PC-3 (cell line): ENCODE results near the gene ZMYM4. TPM values are rescaled to one million over a fixed set of nuclear protein-coding genes. Genes with fewer than 3 reads are reported as not detected.

Source experiments
- ATAC-seq: fragments of 200-7000 bp; cut with Tn5 transposase; 2 replicates; pipeline ENCODE4 v1.9.1; 2020; ENCODE audit warnings: mild to moderate bottlenecking, moderate library complexity
- BruUV-seq: library from RNA; stranded (reverse); fragments of 400-500 nt; replicated peaks from 2 replicates; lab custom pipeline; 2021; lab: Mats Ljungman, UMichigan
- CTCF ChIA-PET: fragments of 300-600 bp; sonication (Branson Sonifier 250); formaldehyde crosslinking; loops from one replicate; lab custom pipeline; 2022; ENCODE audit warnings: antibody characterized with exemption; lab: Charles Lee
- POLR2A ChIA-PET: fragments of 300-600 bp; sonication (Branson Sonifier 250); formaldehyde crosslinking; loops from one replicate; lab custom pipeline; 2022; ENCODE audit warnings: antibody characterized with exemption; ENCODE audit not compliant: unreplicated experiment; lab: Charles Lee
- DNase-seq: peaks from one replicate; pipeline ENCODE4 v3.0.0-alpha.2; 2015
- H2AFZ ChIP-seq: fragments of 300-600 bp; sonication (generic); 2 replicates; pipeline ENCODE4 v1.6.0; 2016; ENCODE audit warnings: antibody characterized with exemption, low read length
- H3F3A ChIP-seq: fragments of 300-600 bp; sonication (generic); one replicate; pipeline ENCODE4 v1.6.0; 2017; ENCODE audit warnings: antibody characterized with exemption, low read length, control low read depth, mild to moderate bottlenecking; ENCODE audit not compliant: unreplicated experiment
- H3K27ac ChIP-seq: fragments of 300-600 bp; sonication (generic); 2 replicates; pipeline ENCODE4 v1.5.1; 2016; ENCODE audit warnings: mild to moderate bottlenecking, low read length
- H3K27me3 ChIP-seq: fragments of 300-600 bp; sonication (generic); 2 replicates; pipeline ENCODE4 v1.6.1; 2016; ENCODE audit warnings: low read length, mixed read lengths
- H3K36me3 ChIP-seq: fragments of 300-600 bp; sonication (generic); 2 replicates; pipeline ENCODE4 v1.6.1; 2016; ENCODE audit warnings: low read depth, mixed run types, low read length, mixed read lengths
- H3K4me1 ChIP-seq: fragments of 300-600 bp; sonication (generic); 2 replicates; pipeline ENCODE4 v1.5.1; 2016; ENCODE audit warnings: low read length; ENCODE audit not compliant: insufficient read depth
- H3K4me2 ChIP-seq: fragments of 300-600 bp; sonication (generic); 2 replicates; pipeline ENCODE4 v1.6.0; 2016; ENCODE audit warnings: low read length
- H3K4me3 ChIP-seq: fragments of 300-600 bp; sonication (generic); 2 replicates; pipeline ENCODE4 v1.5.1; 2016; ENCODE audit warnings: mild to moderate bottlenecking, low read length, mixed read lengths
- H3K79me2 ChIP-seq: fragments of 300-600 bp; sonication (generic); 2 replicates; pipeline ENCODE4 v1.6.1; 2017; ENCODE audit warnings: low read length, mixed read lengths
- H3K9ac ChIP-seq: fragments of 300-600 bp; sonication (generic); 2 replicates; pipeline ENCODE4 v1.6.0; 2016; ENCODE audit warnings: mild to moderate bottlenecking, low read length
- H3K9me2 ChIP-seq: fragments of 300-600 bp; sonication (generic); replicated peaks from 2 replicates; pipeline ENCODE4 v1.6.1; 2016; ENCODE audit warnings: mixed run types, low read length, mixed read lengths
- H3K9me3 ChIP-seq: fragments of 300-600 bp; sonication (generic); 2 replicates; pipeline ENCODE4 v1.6.1; 2016; ENCODE audit warnings: low read length, mixed read lengths
- H4K20me1 ChIP-seq: fragments of 300-600 bp; sonication (generic); 2 replicates; pipeline ENCODE4 v1.6.1; 2016; ENCODE audit warnings: low read length, mixed read lengths
- EZH2 ChIP-seq: fragments of 300-600 bp; sonication (generic); IDR thresholded peaks from one replicate; pipeline ENCODE4 v1.6.1; 2017; ENCODE audit warnings: antibody characterized with exemption, mild to moderate bottlenecking, low read length; ENCODE audit not compliant: unreplicated experiment
- EZH2phosphoT487 ChIP-seq: fragments of 300-600 bp; sonication (generic); IDR thresholded peaks from 2 replicates; pipeline ENCODE4 v1.6.1; 2018; ENCODE audit warnings: mild to moderate bottlenecking, antibody characterized with exemption, low read length, borderline replicate concordance
- intact Hi-C: fragments of 100-400 bp; cut with micrococcal nuclease; formaldehyde crosslinking; loops from 2 replicates; pipeline ENCODE4 v1.9.0; 2023
- total RNA-seq: library from RNA; depleted of rRNA; stranded (reverse); fragments of >200 nt; gene quantifications from 2 replicates; pipeline ENCODE4 v1.2.3, GENCODE V29; 2014
- TF ChIP-seq, protein P1 (sequence below): fragments of 300-600 bp; sonication (generic); conservative IDR thresholded peaks from 2 replicates; pipeline ENCODE4 v1.5.1; 2017; ENCODE audit warnings: antibody characterized with exemption, low read depth, mild to moderate bottlenecking, low read length

ZMYM4 gene
- total RNA-seq, 1 experiment from 2014 or later, result 28.5 TPM

DNA sequence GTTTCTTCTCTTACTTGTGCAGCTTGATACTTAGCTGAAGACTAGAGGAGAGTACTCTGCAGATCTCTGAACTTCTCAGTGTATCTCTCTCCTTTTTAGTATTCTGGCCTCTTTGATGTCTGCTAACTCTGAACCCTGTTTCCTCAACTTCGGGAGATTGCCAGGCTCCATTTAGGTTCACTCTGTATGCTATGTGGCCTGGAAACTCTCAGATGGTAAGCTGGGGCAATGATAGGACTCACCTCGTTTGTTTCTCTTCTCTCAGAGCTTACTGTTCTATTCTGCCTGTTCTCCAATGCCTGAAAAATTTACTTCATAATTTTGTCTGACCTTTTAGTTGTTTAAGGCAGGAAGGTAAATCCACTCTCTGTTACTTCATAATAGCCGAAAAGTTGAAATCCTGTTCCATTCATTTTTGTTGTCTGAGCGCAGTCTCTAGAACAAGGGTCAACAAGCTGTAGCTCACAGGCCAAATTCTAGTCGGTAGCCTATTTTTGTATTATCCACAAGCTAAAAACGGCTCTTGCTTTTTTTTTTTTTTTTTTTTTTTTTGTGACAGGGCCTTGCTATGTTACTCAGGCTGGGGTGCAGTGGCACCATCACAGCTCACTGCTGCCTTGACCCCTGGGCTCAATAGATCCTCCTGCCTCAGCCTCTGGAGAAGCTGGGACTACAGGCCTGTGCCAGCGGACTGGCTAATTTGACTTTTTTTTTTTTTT is 33.3 kb downstream of the ZMYM4 start:
- Histone ChIP-seq H3K4me1 (no peaks in the 10 kb centered on the region), H3K9ac (no peak overlapping the region), H3K9me3 (no peaks in the 10 kb centered on the region), H3K27me3 (no peaks in the 10 kb centered on the region), H3K27ac (no peak overlapping the region), H4K20me1 (no peaks in the 10 kb centered on the region), H3K36me3 (no peaks in the 10 kb centered on the region), H3K4me2 (no peak overlapping the region), H3F3A (no peaks in the 10 kb centered on the region), H3K4me3 (no peak overlapping the region), H2AFZ (no peak overlapping the region), H3K9me2 (no peaks in the 10 kb centered on the region), H3K79me2 (peaks cover 20% of the 10 kb centered on the region)
- TF ChIP-seq EZH2, result no peak
- no peak for TF ChIP-seq EZH2phosphoT487
- TF ChIP-seq, protein P1, sequence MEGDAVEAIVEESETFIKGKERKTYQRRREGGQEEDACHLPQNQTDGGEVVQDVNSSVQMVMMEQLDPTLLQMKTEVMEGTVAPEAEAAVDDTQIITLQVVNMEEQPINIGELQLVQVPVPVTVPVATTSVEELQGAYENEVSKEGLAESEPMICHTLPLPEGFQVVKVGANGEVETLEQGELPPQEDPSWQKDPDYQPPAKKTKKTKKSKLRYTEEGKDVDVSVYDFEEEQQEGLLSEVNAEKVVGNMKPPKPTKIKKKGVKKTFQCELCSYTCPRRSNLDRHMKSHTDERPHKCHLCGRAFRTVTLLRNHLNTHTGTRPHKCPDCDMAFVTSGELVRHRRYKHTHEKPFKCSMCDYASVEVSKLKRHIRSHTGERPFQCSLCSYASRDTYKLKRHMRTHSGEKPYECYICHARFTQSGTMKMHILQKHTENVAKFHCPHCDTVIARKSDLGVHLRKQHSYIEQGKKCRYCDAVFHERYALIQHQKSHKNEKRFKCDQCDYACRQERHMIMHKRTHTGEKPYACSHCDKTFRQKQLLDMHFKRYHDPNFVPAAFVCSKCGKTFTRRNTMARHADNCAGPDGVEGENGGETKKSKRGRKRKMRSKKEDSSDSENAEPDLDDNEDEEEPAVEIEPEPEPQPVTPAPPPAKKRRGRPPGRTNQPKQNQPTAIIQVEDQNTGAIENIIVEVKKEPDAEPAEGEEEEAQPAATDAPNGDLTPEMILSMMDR, result no peak
- intact Hi-C loops, result no loop called here
- no TSS peak for BruUV-seq
- ATAC-seq (no peak), DNase-seq (no peak)
- ChIA-PET POLR2A (interaction anchor here (0.6 kb wide), 1 partner anchor 74 kb away, joined by 18 read pairs; no protein-coding TSS in a partner anchor), CTCF (no interaction called here)

DNA sequence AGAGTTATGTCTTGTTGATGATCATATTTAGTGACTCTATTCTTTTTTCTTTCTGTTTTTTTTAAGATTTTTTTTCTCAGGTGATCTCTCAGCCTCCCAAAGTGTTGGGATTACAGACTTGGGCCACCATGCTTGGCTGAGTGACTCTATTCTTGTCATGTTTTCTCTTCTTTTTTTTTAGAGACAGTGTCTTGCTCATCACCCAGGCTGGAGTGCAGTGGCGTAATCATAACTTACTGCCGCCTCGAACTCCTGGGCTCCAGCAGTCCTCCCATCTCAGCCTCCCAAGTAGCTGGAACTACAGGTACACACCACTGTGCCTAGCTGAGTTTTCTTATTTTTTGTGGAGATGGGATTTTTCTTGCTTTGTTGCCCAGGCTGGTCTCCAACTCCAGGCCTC is 36.9 kb downstream of the ZMYM4 start:
- CTCF ChIA-PET, result no interaction called here
- POLR2A ChIA-PET, result no interaction called here
- Histone ChIP-seq H3K27ac (no peak overlapping the region), H2AFZ (no peak overlapping the region), H3K4me2 (no peak overlapping the region), H4K20me1 (no peaks in the 10 kb centered on the region), H3K9ac (no peak overlapping the region), H3K9me3 (no peaks in the 10 kb centered on the region), H3K27me3 (no peaks in the 10 kb centered on the region), H3F3A (no peaks in the 10 kb centered on the region), H3K79me2 (peaks cover 23% of the 10 kb centered on the region), H3K4me3 (no peak overlapping the region), H3K36me3 (no peaks in the 10 kb centered on the region), H3K4me1 (no peaks in the 10 kb centered on the region), H3K9me2 (no peaks in the 10 kb centered on the region)
- no peak for ATAC-seq
- TF ChIP-seq EZH2phosphoT487, result no peak
- TF ChIP-seq, protein P1, result no peak
- no peak for TF ChIP-seq EZH2
- intact Hi-C loops, result no loop called here
- no TSS peak for BruUV-seq
- DNase-seq, result no peak

DNA sequence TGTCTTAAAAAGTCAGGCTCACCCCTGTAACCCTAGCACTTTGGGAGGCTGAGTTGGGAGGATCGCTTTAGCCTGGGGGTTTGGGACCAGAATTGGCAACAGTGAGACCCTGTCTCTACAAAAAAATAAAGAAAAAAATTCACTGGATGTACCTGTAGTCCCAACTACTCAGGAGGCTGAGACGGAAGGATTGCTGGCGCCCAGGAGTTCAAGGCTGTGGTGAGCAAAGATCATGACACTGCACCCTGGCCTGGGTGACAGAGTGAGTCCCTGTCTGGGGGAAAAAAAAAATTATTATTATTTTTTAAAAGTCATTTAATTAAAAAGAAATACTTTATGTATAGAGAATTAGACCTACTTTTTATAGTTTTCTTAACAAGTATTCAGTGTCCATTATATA is 47.1 kb downstream of the ZMYM4 start:
- Histone ChIP-seq H2AFZ (no peak overlapping the region), H3K27me3 (no peaks in the 10 kb centered on the region), H3K9me2 (no peaks in the 10 kb centered on the region), H3K9ac (no peak overlapping the region), H3K4me1 (no peaks in the 10 kb centered on the region), H3K4me3 (no peak overlapping the region), H3K9me3 (no peaks in the 10 kb centered on the region), H3K27ac (no peak overlapping the region), H3K79me2 (0 out of 2 replicates have a peak, but pooled peaks cover 11% of the 10 kb centered on the region), H3K36me3 (0 out of 2 replicates have a peak, but pooled peaks cover 2% of the 10 kb centered on the region), H3K4me2 (no peak overlapping the region), H4K20me1 (no peaks in the 10 kb centered on the region), H3F3A (no peaks in the 10 kb centered on the region)
- intact Hi-C loops, result no loop called here
- DNase-seq (no peak), ATAC-seq (no peak)
- TF ChIP-seq EZH2phosphoT487 (no peak), EZH2 (no peak)
- TF ChIP-seq, protein P1, result no peak
- BruUV-seq, result no TSS peak
- ChIA-PET POLR2A (no interaction called here), CTCF (interaction anchor here (0.6 kb wide), 1 partner anchor 54 kb away, joined by 4 read pairs; no protein-coding TSS in a partner anchor)
